GM23338 (cell line): ENCODE results near the gene MOGAT2. TPM values are rescaled to one million over a fixed set of nuclear protein-coding genes. Genes with fewer than 3 reads are reported as not detected.

ENCODE experiments used
- ATAC-seq: fragments of 200-7000 bp; cut with Tn5 transposase; 3 replicates; pipeline ENCODE4 v1.9.1; 2020
- DNase-seq: peaks from one replicate; pipeline ENCODE4 v3.0.0-alpha.2; 2015; ENCODE audit warnings: low spot score
- H2AFZ ChIP-seq: fragments of 200-600 bp; sonication (generic); 2 replicates; pipeline ENCODE4 v1.8.0; 2016; ENCODE audit warnings: antibody characterized with exemption, mild to moderate bottlenecking, moderate library complexity
- H3F3A ChIP-seq: fragments of 200-600 bp; sonication (generic); replicated peaks from 2 replicates; pipeline ENCODE4 v1.8.0; 2017; ENCODE audit warnings: antibody characterized with exemption, mixed run types, low read depth
- H3K27ac ChIP-seq: fragments of 200-600 bp; sonication (generic); 2 replicates; pipeline ENCODE4 v1.6.1; 2016; ENCODE audit warnings: low read depth
- H3K27me3 ChIP-seq: fragments of 200-600 bp; sonication (generic); 2 replicates; pipeline ENCODE4 v1.8.0; 2016; ENCODE audit warnings: mild to moderate bottlenecking, mixed run types, moderate library complexity; ENCODE audit not compliant: insufficient read depth
- H3K36me3 ChIP-seq: fragments of 200-600 bp; sonication (generic); 2 replicates; pipeline ENCODE4 v1.8.0; 2016; ENCODE audit warnings: mild to moderate bottlenecking; ENCODE audit not compliant: insufficient read depth
- H3K4me1 ChIP-seq: fragments of 200-600 bp; sonication (generic); 2 replicates; pipeline ENCODE4 v1.8.0; 2016; ENCODE audit warnings: mild to moderate bottlenecking, moderate library complexity; ENCODE audit not compliant: insufficient read depth
- H3K4me2 ChIP-seq: fragments of 200-600 bp; sonication (generic); 2 replicates; pipeline ENCODE4 v1.7.1; 2017; ENCODE audit warnings: mixed run types
- H3K4me3 ChIP-seq: fragments of 200-600 bp; sonication (generic); 2 replicates; pipeline ENCODE4 v1.6.1; 2016; ENCODE audit warnings: mixed run types
- H3K79me2 ChIP-seq: fragments of 200-600 bp; sonication (generic); replicated peaks from 2 replicates; pipeline ENCODE4 v1.8.0; 2017; ENCODE audit warnings: mild to moderate bottlenecking; ENCODE audit not compliant: insufficient read depth
- H3K9me2 ChIP-seq: fragments of 200-600 bp; sonication (generic); 2 replicates; pipeline ENCODE4 v1.8.0; 2017; ENCODE audit not compliant: insufficient read depth
- H4K20me1 ChIP-seq: fragments of 200-600 bp; sonication (generic); replicated peaks from 2 replicates; pipeline ENCODE4 v1.8.0; 2017; ENCODE audit warnings: mild to moderate bottlenecking; ENCODE audit not compliant: insufficient read depth
- H3K27ac Mint-ChIP-seq: 2 replicates; pipeline ENCODE4 v1.8.0; 2020; ENCODE audit warnings: inconsistent platforms, mild to moderate bottlenecking, moderate library complexity, mixed read lengths
- H3K27me3 Mint-ChIP-seq: 3 replicates; pipeline ENCODE4 v1.8.0; 2022; ENCODE audit warnings: low read depth, mild to moderate bottlenecking, moderate library complexity, mixed read lengths, inconsistent platforms; ENCODE audit not compliant: insufficient read depth, poor library complexity
- H3K36me3 Mint-ChIP-seq: 3 replicates; pipeline ENCODE4 v1.8.0; 2021; ENCODE audit warnings: low read depth, mild to moderate bottlenecking, inconsistent platforms, moderate library complexity, mixed read lengths
- H3K4me1 Mint-ChIP-seq: 3 replicates; pipeline ENCODE4 v1.8.0; 2020; ENCODE audit warnings: mild to moderate bottlenecking, inconsistent platforms, mixed read lengths
- H3K4me3 Mint-ChIP-seq: 3 replicates; pipeline ENCODE4 v1.8.0; 2021; ENCODE audit warnings: moderate library complexity, mild to moderate bottlenecking, inconsistent platforms, mixed read lengths
- H3K9me3 Mint-ChIP-seq: 3 replicates; pipeline ENCODE4 v1.8.0; 2020; ENCODE audit warnings: moderate library complexity, mild to moderate bottlenecking, inconsistent platforms, mixed read lengths
- CREB1 ChIP-seq: fragments of 250-450 bp; sonication (Bioruptor Pico); IDR thresholded peaks from 2 replicates; pipeline ENCODE4 v1.5.0; 2020; ENCODE audit warnings: low read depth, mild to moderate bottlenecking, moderate library complexity
- EZH2 ChIP-seq: fragments of 200-600 bp; sonication (generic); IDR thresholded peaks from one replicate; pipeline ENCODE4 v1.8.0; 2017; ENCODE audit warnings: antibody characterized with exemption, mild to moderate bottlenecking, low read depth; ENCODE audit not compliant: unreplicated experiment
- EZH2phosphoT487 ChIP-seq: fragments of 200-600 bp; sonication (generic); IDR thresholded peaks from one replicate; pipeline ENCODE4 v1.8.1; 2018; ENCODE audit warnings: antibody characterized with exemption; ENCODE audit not compliant: unreplicated experiment
- JUNB ChIP-seq: IDR thresholded peaks from one replicate; pipeline ENCODE4 v1.6.1; 2016; ENCODE audit warnings: antibody characterized with exemption; ENCODE audit not compliant: unreplicated experiment
- NANOG ChIP-seq: IDR thresholded peaks from 2 replicates; pipeline ENCODE4 v1.6.1; 2016; ENCODE audit warnings: antibody characterized with exemption, borderline replicate concordance
- POLR2AphosphoS5 ChIP-seq: IDR thresholded peaks from 2 replicates; pipeline ENCODE4 v1.6.1; 2016; ENCODE audit warnings: antibody characterized with exemption, low read depth
- STAT1 ChIP-seq: IDR thresholded peaks from one replicate; pipeline ENCODE4 v1.6.1; 2016; ENCODE audit warnings: antibody characterized with exemption; ENCODE audit not compliant: unreplicated experiment
- ZNF114 ChIP-seq: fragments of 250-450 bp; sonication (Bioruptor Pico); IDR thresholded peaks from 2 replicates; pipeline ENCODE4 v1.5.0; 2020; ENCODE audit warnings: mild to moderate bottlenecking, moderate library complexity
- ZNF331 ChIP-seq: fragments of 250-450 bp; sonication (Bioruptor Pico); IDR thresholded peaks from 2 replicates; pipeline ENCODE4 v1.5.0; 2020; ENCODE audit warnings: low read depth, mild to moderate bottlenecking, moderate library complexity
- polyA plus RNA-seq: library from polyadenylated mRNA; unstranded; fragments of >200 nt; fragmentation: Nextera tagmentation; extraction: Ambion mirVana; gene quantifications from 2 replicates; pipeline ENCODE4 v1.2.1, GENCODE V29; 2016
- total RNA-seq: library from RNA; depleted of rRNA; stranded (reverse); fragments of >200 nt; shearing (Covaris generic); gene quantifications from 2 replicates; pipeline ENCODE4 v1.2.3, GENCODE V29; 2014
- TF ChIP-seq, protein P1 (sequence below): IDR thresholded peaks from one replicate; pipeline ENCODE4 v1.6.1; 2018; ENCODE audit warnings: antibody characterized with exemption; ENCODE audit not compliant: unreplicated experiment
- TF ChIP-seq, protein P2 (sequence below), 2 experiments: fragments of 200-600 bp in 1 of 2; sonication (generic) in 1 of 2; conservative IDR thresholded peaks; 2 replicates each; pipeline versions ENCODE4 v1.5.1 to v1.6.1; 2016 to 2017; ENCODE audit warnings: antibody characterized with exemption in 2 of 2, low read depth in 2 of 2, mild to moderate bottlenecking in 2 of 2, moderate library complexity in 1 of 2
- TF ChIP-seq, protein P3 (sequence below): IDR thresholded peaks from 2 replicates; pipeline ENCODE4 v1.6.1; 2016; ENCODE audit warnings: antibody characterized with exemption
- TF ChIP-seq, protein P4 (sequence below): fragments of 250-450 bp; sonication (Bioruptor Pico); IDR thresholded peaks from 2 replicates; pipeline ENCODE4 v1.5.0; 2020; ENCODE audit warnings: mild to moderate bottlenecking, moderate library complexity

The MOGAT2 gene
- total and polyA plus RNA-seq, 2 experiments from 2014 or later: not detected

DNA sequence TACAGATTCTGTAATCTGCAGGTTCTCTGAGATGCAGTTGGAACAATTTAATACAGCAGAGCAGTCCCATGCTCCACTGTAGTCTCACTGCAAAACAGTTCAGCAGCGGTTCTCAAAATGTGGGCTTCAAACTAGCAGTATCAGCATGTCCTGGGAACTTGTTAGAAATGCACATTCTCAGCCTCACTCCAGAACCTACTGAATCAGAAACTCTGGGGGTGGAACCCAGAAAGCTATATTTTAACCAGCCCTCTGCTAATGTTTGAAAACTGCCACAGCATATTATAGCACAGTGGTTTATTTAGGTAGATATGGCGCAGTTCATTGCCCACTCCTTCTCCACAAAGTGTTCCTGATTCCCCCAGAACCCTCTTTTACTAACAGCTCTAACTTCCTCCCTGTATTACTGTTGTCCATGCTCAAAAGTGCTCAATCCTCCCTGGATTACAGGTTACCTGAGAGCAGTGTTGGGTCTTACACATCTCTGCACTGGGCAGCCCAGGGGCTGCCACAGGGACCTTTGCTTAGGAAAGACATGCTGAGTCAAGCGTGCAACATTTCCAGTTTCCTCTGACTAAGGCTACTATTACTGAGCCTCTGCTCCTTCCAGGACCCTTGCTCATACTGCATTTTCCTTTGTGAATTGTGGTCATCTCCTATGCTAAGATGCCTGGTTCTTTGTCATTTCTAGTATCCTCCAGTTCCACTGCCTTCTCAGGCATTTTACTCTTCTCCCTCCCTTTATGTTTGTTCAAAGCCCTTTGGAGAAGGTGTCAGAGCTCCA lies 43.3 kb downstream of the MOGAT2 start:
- no peak overlapping the region for H2AFZ ChIP-seq
- no peak for ATAC-seq
- H3K4me3 Mint-ChIP-seq: no peak overlapping the region

More for the DNA sequence above, 43.3 kb downstream of the MOGAT2 start:
- Histone ChIP-seq H3K9me2 (no peaks in the 10 kb centered on the region), H3F3A (no peaks in the 10 kb centered on the region), H3K4me3 (no peak overlapping the region), H3K27me3 (no peaks in the 10 kb centered on the region), H4K20me1 (no peaks in the 10 kb centered on the region), H3K36me3 (no peaks in the 10 kb centered on the region), H3K79me2 (no peaks in the 10 kb centered on the region), H3K4me1 (no peaks in the 10 kb centered on the region), H3K27ac (no peak overlapping the region), H3K4me2 (no peak overlapping the region)
- Mint-ChIP-seq H3K27ac (no peak overlapping the region), H3K9me3 (no peaks in the 10 kb centered on the region; the same call in 2 of the 3 replicates), H3K36me3 (no peaks in the 10 kb centered on the region), H3K4me1 (peaks cover 9% of the 10 kb centered on the region), H3K27me3 (peaks cover 10% of the 10 kb centered on the region)
- no peak for DNase-seq
- TF ChIP-seq STAT1 (no peak), EZH2 (no peak), CREB1 (CRISPR knock-in tag) (no peak), POLR2AphosphoS5 (no peak), ZNF331 (CRISPR knock-in tag) (no peak), EZH2phosphoT487 (no peak), JUNB (no peak), NANOG (no peak), ZNF114 (no peak)
- TF ChIP-seq, protein P1, sequence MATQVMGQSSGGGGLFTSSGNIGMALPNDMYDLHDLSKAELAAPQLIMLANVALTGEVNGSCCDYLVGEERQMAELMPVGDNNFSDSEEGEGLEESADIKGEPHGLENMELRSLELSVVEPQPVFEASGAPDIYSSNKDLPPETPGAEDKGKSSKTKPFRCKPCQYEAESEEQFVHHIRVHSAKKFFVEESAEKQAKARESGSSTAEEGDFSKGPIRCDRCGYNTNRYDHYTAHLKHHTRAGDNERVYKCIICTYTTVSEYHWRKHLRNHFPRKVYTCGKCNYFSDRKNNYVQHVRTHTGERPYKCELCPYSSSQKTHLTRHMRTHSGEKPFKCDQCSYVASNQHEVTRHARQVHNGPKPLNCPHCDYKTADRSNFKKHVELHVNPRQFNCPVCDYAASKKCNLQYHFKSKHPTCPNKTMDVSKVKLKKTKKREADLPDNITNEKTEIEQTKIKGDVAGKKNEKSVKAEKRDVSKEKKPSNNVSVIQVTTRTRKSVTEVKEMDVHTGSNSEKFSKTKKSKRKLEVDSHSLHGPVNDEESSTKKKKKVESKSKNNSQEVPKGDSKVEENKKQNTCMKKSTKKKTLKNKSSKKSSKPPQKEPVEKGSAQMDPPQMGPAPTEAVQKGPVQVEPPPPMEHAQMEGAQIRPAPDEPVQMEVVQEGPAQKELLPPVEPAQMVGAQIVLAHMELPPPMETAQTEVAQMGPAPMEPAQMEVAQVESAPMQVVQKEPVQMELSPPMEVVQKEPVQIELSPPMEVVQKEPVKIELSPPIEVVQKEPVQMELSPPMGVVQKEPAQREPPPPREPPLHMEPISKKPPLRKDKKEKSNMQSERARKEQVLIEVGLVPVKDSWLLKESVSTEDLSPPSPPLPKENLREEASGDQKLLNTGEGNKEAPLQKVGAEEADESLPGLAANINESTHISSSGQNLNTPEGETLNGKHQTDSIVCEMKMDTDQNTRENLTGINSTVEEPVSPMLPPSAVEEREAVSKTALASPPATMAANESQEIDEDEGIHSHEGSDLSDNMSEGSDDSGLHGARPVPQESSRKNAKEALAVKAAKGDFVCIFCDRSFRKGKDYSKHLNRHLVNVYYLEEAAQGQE: no peak
- TF ChIP-seq, protein P2, sequence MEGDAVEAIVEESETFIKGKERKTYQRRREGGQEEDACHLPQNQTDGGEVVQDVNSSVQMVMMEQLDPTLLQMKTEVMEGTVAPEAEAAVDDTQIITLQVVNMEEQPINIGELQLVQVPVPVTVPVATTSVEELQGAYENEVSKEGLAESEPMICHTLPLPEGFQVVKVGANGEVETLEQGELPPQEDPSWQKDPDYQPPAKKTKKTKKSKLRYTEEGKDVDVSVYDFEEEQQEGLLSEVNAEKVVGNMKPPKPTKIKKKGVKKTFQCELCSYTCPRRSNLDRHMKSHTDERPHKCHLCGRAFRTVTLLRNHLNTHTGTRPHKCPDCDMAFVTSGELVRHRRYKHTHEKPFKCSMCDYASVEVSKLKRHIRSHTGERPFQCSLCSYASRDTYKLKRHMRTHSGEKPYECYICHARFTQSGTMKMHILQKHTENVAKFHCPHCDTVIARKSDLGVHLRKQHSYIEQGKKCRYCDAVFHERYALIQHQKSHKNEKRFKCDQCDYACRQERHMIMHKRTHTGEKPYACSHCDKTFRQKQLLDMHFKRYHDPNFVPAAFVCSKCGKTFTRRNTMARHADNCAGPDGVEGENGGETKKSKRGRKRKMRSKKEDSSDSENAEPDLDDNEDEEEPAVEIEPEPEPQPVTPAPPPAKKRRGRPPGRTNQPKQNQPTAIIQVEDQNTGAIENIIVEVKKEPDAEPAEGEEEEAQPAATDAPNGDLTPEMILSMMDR (conservative IDR thresholded peaks at IDR 0.05; ENCODE audit: low read depth in 2 of 2): no peak
- TF ChIP-seq, protein P3, sequence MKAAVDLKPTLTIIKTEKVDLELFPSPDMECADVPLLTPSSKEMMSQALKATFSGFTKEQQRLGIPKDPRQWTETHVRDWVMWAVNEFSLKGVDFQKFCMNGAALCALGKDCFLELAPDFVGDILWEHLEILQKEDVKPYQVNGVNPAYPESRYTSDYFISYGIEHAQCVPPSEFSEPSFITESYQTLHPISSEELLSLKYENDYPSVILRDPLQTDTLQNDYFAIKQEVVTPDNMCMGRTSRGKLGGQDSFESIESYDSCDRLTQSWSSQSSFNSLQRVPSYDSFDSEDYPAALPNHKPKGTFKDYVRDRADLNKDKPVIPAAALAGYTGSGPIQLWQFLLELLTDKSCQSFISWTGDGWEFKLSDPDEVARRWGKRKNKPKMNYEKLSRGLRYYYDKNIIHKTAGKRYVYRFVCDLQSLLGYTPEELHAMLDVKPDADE: no peak
- TF ChIP-seq, protein P4, sequence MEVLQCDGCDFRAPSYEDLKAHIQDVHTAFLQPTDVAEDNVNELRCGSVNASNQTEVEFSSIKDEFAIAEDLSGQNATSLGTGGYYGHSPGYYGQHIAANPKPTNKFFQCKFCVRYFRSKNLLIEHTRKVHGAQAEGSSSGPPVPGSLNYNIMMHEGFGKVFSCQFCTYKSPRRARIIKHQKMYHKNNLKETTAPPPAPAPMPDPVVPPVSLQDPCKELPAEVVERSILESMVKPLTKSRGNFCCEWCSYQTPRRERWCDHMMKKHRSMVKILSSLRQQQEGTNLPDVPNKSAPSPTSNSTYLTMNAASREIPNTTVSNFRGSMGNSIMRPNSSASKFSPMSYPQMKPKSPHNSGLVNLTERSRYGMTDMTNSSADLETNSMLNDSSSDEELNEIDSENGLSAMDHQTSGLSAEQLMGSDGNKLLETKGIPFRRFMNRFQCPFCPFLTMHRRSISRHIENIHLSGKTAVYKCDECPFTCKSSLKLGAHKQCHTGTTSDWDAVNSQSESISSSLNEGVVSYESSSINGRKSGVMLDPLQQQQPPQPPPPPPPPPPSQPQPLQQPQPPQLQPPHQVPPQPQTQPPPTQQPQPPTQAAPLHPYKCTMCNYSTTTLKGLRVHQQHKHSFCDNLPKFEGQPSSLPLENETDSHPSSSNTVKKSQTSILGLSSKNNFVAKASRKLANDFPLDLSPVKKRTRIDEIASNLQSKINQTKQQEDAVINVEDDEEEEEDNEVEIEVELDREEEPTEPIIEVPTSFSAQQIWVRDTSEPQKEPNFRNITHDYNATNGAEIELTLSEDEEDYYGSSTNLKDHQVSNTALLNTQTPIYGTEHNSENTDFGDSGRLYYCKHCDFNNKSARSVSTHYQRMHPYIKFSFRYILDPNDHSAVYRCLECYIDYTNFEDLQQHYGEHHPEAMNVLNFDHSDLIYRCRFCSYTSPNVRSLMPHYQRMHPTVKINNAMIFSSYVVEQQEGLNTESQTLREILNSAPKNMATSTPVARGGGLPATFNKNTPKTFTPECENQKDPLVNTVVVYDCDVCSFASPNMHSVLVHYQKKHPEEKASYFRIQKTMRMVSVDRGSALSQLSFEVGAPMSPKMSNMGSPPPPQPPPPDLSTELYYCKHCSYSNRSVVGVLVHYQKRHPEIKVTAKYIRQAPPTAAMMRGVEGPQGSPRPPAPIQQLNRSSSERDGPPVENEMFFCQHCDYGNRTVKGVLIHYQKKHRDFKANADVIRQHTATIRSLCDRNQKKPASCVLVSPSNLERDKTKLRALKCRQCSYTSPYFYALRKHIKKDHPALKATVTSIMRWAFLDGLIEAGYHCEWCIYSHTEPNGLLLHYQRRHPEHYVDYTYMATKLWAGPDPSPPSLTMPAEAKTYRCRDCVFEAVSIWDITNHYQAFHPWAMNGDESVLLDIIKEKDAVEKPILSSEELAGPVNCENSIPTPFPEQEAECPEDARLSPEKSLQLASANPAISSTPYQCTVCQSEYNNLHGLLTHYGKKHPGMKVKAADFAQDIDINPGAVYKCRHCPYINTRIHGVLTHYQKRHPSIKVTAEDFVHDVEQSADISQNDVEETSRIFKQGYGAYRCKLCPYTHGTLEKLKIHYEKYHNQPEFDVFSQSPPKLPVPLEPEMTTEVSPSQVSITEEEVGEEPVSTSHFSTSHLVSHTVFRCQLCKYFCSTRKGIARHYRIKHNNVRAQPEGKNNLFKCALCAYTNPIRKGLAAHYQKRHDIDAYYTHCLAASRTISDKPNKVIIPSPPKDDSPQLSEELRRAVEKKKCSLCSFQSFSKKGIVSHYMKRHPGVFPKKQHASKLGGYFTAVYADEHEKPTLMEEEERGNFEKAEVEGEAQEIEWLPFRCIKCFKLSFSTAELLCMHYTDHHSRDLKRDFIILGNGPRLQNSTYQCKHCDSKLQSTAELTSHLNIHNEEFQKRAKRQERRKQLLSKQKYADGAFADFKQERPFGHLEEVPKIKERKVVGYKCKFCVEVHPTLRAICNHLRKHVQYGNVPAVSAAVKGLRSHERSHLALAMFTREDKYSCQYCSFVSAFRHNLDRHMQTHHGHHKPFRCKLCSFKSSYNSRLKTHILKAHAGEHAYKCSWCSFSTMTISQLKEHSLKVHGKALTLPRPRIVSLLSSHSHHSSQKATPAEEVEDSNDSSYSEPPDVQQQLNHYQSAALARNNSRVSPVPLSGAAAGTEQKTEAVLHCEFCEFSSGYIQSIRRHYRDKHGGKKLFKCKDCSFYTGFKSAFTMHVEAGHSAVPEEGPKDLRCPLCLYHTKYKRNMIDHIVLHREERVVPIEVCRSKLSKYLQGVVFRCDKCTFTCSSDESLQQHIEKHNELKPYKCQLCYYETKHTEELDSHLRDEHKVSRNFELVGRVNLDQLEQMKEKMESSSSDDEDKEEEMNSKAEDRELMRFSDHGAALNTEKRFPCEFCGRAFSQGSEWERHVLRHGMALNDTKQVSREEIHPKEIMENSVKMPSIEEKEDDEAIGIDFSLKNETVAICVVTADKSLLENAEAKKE (CRISPR knock-in tag): no peak
